Right renal cortex interstitium (tissue), 3 donors: ENCODE results near the gene DIRAS3. TPM values are rescaled to one million over a fixed set of nuclear protein-coding genes. Genes with fewer than 3 reads are reported as not detected.
"Not testable (repeated sequence)": the region's sequence is repeated elsewhere in the genome, so short reads cannot be mapped to it uniquely, and the experiment has no call there.

Experiments used
- DNase-seq, 3 donors: peaks; one replicate each; pipeline ENCODE4 v3.0.0-alpha.2; 2013; ENCODE audit warnings: low read depth in 3 of 3, low spot score in 2 of 3
- polyA plus RNA-seq, 3 donors: library from polyadenylated mRNA; unstranded; fragments of 120-200 nt; gene quantifications; one replicate each; pipeline ENCODE4 v1.2.1, GENCODE V29; 2013; ENCODE audit not compliant: insufficient read length in 3 of 3

DIRAS3 gene
- polyA plus RNA-seq, 3 donors, result 1.6 to 2.1 (median 1.8) TPM

DNA sequence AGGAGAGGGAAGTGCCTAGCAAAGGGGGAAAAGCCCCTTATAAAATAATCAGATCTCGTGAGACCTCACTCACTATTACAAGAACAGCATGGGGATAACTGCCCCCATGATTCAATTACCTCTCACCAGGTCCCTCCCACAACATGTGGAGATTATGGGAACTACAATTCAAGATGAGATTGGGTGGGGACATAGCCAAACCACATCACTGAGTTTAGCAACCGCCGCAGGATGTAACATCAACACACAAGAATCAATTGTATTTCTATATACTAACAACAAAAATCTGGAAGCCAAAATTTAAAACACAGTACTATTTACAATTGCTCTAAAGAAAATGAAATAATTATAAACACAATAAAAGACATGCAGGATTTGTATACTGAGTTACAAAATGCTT, 21.9 kb downstream of the DIRAS3 start:
- no peak for DNase-seq

DNA sequence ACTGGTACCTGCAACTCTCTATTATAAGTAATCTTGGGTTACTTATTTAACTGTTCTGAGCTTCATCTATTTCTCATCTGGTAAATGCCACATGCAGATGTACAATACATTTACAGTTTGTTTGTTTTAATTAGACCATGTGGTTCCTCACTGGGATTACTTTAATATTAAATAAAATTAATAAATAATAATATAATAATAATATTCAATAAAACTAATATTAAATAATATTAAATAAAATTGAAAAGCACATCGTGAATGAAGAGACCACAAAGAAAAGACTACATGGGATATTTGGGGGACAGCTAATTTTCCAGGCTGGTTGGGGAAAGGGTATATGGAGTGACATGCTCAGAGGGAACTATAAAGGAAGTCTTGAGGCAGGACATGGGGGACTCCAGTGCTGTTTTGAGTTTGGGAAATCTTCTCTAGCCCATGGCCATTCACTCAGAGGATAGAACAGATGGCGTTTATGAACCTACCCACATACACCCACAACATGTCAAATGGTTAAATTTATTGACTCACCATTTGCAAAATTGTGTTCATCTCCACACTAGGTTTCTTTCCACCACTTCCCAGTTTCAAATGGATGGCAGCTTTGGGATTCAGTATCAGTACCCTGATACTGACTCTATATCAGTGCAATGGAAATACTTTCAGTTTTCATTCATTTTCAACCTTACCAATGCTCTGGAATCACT, 25.6 kb downstream of the DIRAS3 start:
- no peak for DNase-seq

DNA sequence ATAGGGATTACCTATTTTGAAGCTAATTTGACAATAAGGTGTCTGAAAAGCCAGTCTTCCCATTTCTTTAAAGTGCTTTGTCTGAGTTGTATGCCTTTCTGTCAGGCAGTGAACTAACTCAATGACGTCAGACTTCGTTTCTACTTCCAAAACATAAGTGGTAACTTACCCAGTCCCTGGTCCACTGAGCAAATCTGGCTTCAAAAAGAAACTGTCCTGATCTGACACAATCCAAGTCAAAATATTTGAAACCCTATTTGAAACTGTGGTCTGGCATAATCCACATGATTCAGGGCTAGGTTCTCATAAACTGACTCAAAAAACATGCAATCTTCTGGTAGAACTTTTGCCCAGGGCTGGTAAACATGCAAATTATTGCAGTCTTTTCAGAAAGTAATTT, 34.0 kb downstream of the DIRAS3 start:
- DNase-seq, result no peak

DNA sequence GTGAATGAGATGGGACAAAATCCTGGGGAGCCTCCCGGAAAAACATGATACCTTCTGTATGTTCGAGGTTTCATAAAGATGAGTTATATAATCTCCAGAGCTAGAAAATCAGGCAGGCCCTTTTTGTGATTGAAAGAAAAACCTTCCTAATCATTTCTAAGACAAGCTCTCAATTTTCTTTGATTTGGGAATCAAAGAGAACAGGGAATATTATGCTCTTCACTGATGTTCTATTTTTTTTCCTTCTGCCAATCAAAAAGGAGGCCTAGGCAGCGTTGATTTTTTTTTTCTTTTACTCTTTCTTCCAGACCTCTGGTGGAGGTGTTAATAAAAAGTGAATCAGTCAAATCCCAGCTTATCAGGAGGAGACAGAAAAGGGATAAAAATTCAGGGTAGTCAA, 34.5 kb downstream of the DIRAS3 start:
- DNase-seq, result no peak

DNA sequence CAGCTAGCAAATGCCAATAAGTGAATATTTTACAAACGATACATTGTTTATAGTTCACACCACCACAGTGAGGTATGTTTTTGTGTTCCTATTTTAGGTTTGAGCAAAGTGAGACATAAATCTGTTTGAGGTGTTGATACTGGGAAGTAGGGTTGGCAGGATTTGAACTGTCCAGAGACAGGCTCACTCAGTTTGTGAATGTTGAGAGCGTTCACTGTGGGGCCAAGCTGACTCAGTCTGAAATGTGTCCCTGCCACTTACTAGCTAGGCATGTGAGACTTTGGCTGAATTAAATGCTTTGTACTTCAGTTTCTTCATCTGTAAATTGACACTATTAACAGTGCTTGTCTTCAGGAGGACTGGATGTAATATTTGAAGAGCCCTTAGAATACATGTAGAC, 35.1 kb downstream of the DIRAS3 start:
- DNase-seq, result no peak

DNA sequence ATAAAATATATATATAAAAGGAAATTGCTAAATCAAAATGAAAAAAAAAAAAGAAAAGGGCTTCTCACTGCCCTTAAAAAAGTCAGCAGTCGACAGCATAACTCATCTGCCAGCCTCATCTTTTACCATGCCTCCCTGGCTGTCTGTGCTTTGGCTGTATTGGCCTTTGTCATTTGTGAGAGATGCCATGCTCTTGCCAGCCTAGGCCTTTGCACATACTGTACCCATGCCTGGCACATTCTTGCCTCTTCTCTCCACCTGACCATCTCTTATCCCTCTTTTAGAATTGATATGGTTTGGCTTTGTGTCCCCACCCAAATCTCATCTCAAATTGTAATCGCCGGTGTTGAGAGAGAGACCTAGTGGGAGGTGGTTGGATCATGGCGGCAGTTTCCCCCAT, 37.1 kb downstream of the DIRAS3 start:
- no peak for DNase-seq

DNA sequence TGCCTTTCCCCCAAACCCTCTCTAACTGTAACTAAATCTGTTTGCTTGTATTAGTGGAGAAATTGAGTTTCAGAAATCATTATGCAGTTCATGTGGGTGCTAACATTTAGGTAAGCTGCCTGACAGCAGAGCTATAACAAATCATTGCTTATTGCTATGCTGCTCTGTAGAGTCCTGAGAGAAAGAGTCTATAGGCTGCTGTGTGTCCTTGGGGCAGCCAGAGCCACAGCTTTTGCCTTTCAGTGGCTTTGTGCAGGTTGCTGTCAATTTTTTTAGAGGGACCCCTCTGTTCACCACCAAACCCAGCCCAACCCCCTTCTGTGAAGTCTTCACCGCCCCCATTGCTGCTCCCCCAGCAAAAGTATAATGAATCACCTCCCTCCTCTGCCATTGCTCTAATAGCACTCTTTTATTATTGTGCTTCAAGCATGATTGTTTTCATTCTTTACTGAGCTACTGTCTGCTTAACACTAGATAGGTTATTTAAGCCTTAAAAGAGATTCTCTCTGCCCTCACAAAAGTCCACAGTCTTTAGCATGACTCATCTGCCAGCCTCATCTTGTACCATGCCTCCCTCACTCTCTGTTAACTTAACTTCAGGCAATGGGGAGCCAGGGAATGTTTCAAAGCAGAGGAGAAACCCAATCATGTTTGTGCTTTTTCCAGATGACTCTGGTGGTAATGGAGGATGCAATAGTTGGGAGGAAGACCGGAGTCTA, 38.6 kb downstream of the DIRAS3 start:
- no peak for DNase-seq

DNA sequence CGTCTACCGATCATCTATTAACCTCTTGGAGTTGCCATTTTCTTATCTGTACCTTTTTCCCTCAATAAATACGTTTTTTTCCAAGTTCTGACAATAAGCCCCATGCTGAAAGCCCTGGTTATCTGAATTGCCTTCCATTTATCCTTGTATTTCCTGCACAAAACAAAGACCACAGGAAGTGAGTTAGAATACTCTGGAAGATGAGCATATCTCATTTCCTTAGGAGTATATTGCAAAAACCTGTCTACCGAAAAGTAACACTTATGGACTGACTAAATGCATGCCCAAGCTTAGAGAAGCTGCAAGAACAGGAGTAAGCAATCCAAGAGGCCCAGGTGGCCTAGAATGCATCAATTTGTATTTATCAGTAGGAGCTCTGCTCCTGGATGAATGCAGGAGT, 39.9 kb downstream of the DIRAS3 start:
- DNase-seq, result no peak

DNA sequence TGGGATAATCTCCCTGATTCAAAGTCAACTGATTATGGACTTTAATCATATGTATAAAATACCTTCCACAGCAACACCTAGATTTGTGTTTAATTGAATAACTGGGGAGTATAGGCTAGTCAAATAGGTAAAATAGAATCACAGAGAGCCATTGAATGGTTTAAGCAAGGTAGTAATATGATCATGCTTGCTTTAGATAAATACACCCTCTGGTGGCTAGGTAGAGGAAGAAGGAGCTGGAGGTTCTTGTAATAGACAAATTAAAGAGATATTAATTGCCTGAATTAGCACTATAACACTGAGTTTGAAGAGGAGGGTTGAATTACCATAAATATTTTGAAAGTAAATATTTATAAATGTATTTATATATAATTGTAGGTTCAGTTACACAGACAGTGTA, 40.3 kb downstream of the DIRAS3 start:
- no peak for DNase-seq

DNA sequence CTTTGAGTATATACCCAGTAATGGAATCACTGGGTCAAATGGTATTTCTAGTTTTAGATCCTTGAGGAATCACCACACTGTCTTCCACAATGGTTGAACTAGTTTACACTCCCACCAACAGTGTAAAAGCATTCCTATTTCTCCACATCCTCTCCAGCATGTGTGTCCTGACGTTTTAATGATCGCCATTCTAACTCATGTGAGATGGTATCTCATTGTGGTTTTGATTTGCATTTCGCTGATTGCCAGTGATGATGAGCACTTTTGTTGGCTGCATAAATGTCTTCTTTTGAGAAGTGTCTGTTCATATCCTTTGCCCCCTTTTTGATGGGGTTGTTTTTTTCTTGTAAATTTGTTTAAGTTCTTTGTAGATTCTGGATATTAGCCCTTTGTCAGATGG, 46.8 kb downstream of the DIRAS3 start:
- DNase-seq, result not testable (repeated sequence)

DNA sequence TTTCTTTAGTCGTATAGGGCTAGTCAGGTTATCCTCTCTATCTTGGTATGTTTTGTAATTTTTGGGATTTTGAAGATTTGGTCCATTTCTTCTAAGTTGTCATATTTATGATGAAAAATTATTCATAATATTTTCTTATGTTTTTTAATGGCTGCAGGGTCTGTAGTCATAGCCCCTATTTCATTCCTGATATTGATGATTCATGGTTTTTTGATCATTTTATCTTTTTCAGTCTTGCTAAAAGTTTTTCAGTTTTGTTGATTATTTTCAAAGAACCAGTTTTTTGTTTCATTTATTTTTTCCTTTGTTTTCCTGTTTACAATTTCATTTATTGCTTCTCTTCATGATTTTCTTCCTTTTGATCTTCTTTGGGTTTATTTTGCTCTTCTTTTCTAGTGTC, 50.2 kb downstream of the DIRAS3 start:
- DNase-seq, result no peak

DNA sequence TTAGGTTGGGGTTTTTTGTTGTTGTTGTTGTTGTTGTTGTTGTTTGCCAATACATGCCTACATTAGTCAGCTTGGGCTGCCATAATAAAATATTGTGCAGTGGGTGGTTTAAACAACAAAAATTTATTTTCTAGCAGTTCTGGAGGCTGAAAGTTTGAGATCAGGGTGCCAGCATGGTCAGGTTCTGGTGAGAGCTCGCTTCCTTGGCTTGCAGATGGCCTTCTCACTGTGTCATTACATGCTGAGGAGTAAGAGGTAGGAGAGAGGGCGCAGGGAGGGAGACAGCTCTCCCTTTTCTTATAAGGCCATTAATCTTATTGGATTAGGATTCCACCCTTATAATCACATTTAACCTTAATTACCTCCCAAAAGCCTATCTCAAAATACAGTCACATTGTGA, 52.7 kb downstream of the DIRAS3 start:
- no peak for DNase-seq

Other genes with a start within 250 kb of the DIRAS3 start
- gene GNG12, start 217.2 kb downstream of the DIRAS3 start, polyA plus RNA-seq, result 100 to 1,000 TPM; 103 to 112 (median 110) TPM
- 100 to 1,000 TPM; 163 to 170 (median 168) TPM for gene WLS, start 181.9 kb upstream of the DIRAS3 start, polyA plus RNA-seq